ELR (cell line): ENCODE measurements around the gene NUMBL.
A peak's percentile ranks its signal among the peaks of the same experiment; 100 is the strongest.
"Not testable (repeated sequence)": the region's sequence is repeated elsewhere in the genome, so short reads cannot be mapped to it uniquely, and the experiment has no call there.

Source experiments
- DNase-seq: peaks from one replicate; pipeline ENCODE4 v3.0.0-alpha.2; 2015; ENCODE audit warnings: low read depth

The NUMBL gene

DNA sequence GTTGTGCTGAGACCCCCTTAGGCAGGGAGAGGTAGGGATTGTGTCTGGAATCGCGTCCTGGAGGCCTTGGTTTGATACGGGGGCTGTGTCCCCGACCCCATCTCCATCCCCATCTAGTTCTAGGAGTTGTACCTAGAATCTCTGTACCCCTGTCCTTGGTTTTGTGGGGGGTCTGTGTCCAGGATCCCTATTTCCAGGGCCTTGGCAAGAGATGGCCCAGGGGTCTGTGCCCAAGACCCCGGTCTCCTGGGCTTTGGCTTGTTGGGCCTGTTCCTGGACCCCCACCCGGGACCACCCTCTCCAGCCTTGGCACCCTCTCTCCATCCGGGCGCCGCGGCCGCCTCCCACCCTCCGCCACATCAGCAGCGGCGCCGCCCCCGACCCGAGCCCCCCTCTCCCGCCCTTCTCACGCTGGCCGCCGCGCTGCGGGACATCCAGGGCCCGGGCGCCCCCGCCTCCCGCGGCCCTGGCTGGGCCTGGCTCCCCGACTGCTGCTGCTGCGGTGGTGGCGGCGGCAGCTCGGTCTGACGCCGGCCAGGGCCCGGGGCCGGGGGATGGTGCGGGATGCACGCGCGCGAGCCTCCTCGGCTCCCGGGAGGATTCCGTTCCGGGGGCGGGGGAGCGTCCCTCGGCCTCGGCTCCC is at the start of gene NUMBL:
Gene NUMBL, minus strand, starts transcription at position 602 of the 643 bp plus-strand sequence. Its CDS starts 168 bp downstream, at position 434.
- DNase-seq, result no peak

DNA sequence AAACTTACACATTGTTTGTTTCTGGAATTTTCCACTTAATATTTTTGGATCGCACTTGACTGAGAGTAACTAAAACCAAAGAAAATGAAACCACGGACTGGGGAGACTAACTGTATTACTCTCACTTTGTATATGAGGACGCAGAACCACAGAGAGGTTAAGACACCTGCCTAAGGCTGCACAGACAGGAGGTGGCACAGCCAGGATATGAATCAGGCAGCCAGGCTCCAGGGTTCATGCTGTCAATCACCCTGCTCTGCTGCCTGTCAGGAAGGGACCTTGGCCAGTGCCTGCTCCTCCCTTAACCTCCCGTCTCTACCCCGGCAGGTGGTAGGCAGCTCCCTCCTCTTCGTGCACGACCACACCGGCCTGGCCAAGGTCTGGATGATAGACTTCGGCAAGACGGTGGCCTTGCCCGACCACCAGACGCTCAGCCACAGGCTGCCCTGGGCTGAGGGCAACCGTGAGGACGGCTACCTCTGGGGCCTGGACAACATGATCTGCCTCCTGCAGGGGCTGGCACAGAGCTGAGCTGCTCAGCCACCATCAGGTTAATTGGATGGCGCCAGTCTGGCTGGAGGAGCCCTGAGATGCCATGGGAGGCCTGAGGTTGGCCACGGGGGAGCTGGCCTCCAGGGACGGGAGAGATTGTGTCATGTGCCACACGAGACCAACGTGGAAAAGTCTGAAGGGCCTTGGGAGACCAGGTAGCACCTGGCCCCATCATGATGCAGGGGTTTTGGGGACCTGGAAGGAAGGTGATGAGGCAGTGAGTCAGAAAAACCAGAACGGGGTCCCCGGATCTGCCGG is 48.8 kb upstream of the NUMBL start:
- DNase-seq, result no peak

DNA sequence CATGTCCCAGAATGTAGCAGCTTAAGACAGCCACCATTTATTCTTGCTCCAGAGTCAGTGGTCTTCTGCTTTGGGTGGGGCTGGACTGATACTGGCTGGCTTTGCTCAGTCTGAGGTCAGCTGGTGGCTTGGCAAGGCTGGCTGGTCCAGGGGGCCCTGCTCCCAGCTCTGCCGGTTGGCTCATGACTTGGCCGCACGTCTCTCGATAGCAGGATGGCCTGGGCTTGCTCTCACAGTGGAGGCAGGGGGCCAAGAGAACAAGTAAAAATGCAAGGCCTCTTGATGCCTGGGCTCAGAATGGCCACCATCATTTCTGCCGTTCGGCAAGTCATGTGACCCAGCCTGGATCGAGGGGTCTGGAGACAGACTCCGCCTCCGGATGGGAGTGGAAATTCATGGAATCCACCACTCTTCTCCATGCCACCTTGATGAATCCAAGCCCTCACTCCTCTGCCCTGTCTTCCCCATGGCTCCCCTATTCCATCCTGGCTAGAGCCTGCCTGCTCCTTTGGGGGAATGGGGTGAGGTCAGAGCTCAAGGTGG is 46.7 kb upstream of the NUMBL start:
- DNase-seq, result no peak

DNA sequence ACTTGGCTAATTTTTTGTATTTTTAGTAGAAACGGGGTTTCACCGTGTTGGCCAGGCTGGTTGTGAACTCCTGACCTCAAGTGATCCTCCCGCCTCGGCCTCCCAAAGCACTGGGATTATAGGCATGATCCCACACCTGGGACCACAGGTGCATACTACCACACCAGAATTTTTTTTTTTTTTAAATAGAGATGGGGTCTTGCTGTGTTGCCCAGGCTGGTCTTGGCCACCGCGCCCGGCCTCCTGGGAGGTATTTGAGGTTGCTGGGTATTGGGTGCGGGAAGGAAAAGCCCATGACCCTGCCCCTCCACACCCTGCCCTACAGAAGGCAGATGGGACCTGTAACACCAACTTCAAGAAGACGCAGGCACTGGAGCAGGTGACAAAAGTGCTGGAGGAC is 46.2 kb upstream of the NUMBL start:
- DNase-seq, result no peak

DNA sequence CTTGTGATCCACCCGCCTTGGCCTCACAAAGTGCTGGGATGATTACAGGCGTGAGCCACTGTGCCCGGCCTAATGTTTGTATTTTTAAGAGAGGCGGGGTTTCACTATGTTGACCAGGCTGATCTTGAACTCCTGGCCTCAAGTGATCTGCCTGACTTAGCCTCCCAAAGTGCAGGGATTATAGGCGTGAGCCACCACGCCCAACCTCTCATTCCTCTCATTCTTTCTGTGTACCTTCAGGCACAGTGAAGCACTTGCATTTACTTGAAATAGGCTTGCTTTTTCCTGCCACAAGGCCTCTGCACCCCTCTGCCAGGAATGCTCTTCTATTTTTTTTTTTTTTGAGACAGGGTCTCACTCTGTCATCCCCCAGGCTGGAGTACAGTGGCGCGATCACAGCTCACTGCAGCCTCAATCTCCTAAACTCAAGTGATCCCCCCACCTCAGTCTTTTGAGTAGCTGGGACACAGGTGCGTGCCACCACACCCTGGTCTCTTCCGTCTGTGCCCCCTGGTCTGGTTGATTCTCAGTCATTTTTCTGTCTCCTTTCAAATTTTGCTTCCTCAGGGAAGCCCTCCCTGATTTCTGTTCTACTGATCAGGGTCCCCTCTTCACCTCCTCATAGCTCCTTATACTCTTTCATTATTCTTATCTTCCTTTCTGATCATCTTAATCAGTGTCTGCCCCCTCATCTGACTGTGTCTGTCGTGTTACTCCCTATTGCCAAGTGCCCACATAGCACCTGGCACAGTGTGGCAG is 44.7 kb upstream of the NUMBL start:
- no peak for DNase-seq

DNA sequence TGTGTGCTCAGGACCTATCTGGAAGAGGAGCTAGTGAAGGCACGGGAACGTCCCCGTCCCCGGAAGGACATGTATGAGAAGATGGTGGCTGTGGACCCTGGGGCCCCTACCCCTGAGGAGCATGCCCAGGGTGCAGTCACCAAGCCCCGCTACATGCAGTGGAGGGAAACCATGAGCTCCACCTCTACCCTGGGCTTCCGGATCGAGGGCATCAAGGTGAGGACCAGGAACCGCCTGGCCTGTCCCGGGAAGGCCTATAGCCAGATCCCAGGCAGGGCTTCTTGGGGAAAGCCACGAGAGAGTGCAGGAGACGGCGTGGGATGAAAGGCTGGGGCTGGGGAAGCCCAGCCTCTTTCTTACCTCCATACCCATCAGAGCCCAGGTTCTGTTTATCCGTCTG is 42.7 kb upstream of the NUMBL start:
- no peak for DNase-seq

DNA sequence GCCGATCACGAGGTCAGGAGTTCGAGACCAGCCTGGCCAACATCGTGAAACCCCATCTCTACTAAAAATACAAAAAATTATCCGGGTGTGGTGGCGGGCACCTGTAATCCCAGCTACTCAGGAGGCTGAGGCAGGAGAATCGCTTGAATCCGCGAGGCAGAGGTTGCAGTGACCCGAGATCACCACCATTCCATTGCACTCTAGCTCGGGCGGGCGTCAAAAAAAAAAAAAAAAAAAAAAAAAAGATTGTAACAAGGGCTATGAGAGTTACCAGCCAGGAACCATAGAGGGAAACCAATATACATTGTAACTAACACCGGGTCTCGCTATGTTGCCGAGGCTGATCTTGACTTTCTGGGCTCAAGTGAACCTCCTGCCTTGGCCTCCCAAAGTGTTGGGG is 41.9 kb upstream of the NUMBL start:
- DNase-seq, result not testable (repeated sequence)

DNA sequence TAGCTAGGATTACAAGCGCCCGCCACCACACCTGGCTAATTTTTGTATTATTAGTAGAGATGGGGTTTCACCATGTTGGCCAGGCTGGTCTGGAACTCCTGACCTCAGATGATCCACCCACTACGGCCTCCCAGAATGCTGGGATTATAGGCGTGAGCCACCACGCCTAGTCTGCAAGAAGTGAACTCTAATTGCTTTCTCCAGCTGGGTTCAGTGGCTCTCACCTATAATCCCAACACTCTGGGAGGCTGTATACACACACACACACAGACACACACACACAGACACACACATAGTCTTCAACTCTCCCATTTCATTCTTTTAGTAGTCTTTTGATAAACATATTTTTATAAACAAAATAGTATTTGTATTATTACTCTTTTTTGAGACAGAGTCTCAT is 39.6 kb upstream of the NUMBL start:
- not testable (repeated sequence) for DNase-seq

DNA sequence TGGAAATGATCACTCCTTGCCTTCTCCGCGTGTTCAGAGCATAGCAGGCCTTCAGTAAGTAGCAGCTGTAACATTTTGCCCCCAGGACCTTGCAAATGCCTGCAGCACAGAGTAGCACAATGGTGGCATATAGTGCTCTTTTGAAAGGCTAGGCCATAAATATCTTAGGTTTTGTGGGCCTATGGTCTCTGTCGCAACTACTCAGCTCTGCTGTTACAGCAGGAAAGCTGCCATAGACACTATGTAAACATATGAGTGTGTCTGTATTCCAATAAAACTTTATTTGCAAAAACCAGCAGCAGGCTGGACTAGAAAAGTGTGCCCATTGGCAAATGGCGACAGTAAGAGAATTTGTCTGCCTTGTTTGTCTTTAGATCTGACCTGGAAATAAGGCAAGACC is 35.8 kb upstream of the NUMBL start:
- no peak for DNase-seq

DNA sequence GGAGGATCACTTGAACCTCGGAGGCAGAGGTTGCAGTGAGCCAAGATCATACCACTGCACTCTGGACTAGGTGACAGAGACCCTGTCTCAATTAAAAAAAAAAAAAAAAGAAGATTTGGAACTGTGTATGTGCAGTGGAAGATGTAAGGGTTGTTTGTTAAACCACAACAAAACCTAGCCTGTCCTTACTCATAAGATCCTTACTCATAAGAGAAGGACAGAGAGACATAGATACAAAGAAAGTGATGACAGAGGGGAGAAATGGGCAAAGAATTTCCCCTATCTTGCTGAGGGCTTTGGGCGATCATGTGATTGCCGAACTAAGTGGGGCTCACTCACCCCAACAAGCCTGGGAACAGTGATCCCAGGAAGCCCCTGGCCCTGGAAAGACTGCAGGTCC is 34.4 kb upstream of the NUMBL start:
- DNase-seq, result no peak

DNA sequence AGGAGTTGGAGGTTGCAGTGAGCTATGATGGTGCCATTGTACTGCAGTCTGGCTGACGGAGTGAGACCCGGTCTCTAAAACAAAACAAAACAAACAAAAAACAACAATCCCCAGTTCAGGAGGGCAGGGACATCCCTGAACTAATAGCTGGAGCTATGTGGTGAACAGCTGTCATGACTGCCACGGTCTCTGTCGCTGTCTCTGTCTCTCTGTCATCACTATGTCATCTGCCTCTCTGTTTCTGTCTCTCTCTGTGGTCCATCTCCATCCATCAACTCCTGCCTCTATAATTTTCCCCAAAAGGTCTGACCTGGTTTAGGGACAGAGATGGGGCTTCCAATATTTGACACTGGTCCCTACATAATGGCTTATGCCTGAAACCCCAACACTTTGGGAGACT is 33.9 kb upstream of the NUMBL start:
- no peak for DNase-seq

DNA sequence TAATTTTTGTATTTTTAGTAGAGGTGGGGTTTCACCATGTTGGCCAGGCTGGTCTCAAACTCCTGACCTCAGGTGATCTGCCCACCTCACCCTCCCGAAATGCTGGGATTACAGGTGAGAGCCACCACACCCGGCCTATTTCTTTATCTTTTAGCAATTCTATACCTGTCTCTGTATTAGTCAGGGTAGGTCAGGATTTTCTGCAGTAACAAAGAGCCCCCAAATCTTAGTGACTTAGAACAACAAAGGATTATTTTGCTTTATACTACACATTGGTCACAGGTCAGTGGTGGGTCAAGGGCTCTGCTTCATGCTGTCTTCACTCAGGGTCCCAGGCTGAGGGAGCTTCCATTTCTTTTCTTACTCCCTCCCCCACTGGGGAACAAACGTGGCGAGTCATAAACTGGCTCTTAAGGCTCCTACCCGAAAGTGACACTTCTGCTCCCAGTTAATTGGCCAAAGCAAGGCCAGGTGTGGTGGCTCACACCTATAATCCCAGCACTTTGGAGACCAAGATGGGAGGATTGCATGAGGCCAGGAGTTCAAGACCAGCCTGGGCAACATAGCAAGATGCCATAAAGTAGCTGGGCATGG is 33.3 kb upstream of the NUMBL start:
- no peak for DNase-seq

DNA sequence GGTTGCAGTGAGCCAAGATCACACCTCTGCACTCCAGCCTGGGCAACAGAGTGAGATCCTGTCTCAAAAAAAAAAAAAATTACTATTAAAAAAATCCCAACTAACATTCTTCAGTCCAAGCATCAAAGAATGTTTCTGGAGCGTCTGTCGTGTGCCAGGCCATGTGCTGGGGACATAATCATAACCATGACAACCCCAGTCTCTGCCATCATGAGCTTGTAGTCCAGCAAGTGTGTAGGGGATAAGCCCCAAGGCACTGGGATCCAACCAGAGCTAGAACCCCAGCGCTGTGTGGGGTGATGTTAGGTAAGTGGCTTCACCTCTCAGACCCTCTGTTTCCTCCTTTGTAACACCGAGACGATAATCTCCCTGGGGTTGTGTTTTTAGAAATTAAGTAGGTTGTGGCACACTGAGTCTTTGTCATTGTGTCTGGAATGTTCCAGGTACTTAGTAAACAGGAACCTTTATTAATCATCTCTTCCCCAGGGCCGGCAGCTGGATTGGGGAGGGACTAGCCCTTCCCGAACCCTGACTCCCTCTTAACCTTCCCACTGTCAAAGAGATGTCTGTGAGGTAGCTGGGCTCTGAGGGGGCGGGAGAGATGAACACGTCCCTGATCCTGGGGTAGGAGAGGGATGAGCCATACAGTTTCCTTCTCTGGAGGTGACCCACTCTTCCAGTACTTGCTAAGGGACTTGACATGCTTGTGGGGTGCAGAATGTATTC is 31.6 kb upstream of the NUMBL start:
- DNase-seq, result peak; percentile 53

DNA sequence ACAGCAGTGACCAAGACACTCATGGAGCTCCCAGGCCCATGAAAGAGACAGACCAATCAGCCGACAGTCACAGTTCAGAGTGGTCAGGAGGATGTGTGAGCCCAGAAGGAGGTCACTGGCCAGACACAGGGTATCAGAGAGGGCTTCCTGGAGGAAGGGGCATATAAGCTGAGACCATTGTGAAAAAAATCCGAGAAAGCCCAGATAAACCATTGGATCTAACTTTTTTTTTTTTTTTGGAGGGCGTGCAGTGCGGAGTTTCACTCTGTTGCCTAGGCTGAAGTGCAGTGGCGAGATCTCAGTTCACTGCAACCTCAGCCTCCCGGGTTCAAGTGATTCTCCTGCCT is 30.7 kb upstream of the NUMBL start:
- DNase-seq, result no peak

DNA sequence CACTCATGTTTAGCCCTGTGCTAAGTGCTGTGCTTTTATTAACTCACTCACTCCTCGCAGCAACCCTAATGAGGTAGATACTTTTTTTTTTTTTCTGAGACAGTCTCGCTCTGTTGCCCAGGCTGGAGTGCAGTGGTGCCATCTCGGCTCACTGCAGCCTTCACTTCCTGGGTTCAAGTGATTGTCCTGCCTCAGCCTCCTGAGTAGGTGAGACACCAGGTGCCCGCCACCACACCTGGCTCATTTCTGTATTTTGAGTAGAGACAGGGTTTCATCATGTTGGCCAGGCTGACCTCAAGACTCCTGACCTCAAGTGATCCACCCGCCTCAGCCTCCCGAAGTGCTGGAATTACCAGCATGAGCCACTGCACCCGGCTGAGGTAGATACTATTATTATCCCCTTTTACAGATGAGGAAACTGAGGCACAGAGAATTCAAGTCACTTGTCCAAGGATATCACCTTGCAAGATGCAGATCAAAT is 29.0 kb upstream of the NUMBL start:
- no peak for DNase-seq

DNA sequence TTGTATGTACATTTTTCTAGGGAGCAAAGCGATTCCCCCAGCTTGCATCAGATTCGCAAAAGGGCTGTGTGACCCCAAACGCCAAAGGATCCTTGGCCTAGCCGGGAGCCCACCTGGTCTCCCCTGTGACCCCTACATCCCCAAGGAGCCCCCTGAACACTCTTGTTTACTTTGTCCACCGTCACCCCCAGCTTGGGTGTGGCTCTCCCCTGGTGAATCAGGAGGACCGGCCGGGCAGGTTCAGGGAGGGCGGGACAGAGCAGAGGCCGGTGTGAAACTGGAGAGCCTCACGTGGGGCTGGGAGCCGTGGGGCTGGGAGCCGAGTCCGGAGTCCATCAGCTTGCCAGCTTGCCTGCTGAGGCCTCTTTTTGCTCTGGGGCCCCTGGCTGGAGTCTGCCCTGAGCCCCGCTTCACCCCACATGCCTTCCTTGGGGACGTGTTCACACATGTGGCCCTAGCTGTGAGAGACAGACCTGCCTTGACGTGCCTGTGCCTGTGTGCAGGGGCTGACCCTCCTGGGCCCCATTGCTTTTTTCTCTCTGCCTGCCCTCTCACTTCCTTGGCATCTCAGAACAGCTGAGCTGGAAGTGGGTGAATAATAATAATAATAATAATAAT is 28.4 kb upstream of the NUMBL start:
- DNase-seq, result peak; percentile 66

DNA sequence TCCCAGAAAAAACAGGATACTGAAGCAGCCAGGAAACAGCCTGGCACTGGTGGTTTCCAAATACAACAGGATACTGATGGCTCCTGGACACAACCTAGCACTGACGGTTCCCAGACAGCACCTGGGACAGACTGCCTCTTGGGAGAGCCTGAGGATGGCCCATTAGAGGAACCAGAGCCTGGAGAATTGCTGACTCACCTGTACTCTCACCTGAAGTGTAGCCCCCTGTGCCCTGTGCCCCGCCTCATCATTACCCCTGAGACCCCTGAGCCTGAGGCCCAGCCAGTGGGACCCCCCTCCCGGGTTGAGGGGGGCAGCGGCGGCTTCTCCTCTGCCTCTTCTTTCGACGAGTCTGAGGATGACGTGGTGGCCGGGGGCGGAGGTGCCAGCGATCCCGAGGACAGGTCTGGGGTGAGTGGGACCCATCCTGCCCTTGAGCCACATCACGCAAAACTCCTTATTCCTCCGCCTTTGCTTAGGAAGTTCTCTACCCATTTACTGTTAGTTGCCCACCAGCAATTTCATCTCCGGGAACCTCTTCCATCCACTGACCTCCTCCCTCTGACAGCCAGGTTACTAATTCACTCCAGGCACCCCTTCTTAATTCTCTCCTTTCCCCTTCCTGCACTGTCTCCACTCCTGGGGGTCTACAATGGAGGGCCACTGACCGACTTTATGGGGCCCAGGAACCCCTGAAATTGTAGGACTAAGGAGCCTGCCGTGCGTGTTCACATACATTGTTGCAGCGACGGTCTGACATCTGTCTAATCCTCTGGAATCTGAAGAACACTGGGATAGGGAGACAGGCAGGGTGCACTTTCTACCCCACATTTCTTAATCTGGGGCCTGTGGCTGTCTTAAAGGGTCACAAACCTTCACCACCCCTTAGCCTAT is 27.7 kb upstream of the NUMBL start:
- DNase-seq, result peak; percentile 61

DNA sequence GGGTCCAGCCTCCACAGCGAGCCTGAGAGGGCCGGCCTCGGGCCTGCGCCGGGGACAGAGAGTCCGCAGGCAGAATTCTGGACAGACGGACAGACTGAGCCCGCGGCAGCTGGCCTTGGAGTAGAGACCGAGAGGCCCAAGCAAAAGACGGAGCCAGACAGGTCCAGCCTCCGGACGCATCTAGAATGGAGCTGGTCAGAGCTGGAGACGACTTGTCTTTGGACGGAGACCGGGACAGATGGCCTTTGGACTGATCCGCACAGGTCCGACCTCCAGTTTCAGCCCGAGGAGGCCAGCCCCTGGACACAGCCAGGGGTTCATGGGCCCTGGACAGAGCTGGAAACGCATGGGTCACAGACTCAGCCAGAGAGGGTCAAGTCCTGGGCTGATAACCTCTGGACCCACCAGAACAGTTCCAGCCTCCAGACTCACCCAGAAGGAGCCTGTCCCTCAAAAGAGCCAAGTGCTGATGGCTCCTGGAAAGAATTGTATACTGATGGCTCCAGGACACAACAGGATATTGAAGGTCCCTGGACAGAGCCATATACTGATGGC is 27.0 kb upstream of the NUMBL start:
- DNase-seq, result no peak

DNA sequence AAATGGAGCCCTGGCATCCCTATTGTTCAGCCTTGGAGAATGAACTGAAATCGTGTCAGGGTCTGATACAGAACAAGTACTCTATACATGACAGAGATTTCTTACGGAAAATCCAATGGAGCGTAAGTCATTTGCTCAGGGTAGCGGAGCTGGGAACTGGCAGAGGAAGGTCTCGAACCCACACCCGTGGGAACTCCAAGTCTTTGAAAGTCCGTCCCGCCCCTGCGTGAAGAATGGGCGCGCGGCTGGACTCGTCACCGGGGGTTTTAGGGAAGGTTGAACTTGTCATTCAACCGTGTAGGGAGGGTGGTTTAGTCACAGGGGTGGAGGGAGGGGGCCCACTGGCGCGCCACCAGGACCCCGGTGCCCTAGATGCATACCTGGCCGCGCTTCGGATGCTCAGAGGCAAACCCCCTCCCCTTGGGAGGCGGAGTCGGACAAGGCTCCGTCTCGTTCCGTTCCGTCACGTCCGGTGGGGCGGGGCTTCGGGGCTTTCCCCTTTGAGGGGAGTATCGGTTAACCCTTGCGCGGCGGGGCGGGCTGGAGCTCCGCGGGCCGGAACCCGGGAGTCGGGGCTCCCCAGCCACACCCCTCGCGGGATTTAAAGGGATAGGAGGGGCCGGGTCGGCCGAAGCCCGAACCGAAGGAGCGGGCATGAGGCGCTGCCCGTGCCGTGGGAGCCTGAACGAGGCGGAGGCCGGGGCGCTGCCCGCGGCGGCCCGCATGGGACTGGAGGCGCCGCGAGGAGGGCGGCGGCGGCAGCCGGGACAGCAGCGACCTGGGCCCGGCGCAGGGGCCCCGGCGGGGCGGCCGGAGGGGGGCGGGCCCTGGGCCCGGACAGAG is 26.3 kb upstream of the NUMBL start, which contains the start of the genes COQ8B and ITPKC:
Gene COQ8B, minus strand, starts transcription at position 405 of the 843 bp plus-strand sequence. CDS start 2,254 bp downstream, outside the sequence.
Gene ITPKC, plus strand, starts transcription at position 631 of the 843 bp plus-strand sequence. Its CDS starts 24 bp downstream, at position 655.
- DNase-seq, result peak; percentile 98
